ENCODE measurements around the gene THRB.

- TF ChIP-seq CTCF (IDR thresholded peaks at IDR 0.05), result no peak
- no peak for TF ChIP-seq POLR2A (IDR thresholded peaks at IDR 0.05)
Measured at GRCh38 chr3:24225385-24225950, 269.2 kb downstream of the THRB start.

Measured in esophagus squamous epithelium (tissue), 4 donors.